Chondrocyte (in vitro differentiated cells): ENCODE results near the gene EREG. TPM values are rescaled to one million over a fixed set of nuclear protein-coding genes. Genes with fewer than 3 reads are reported as not detected.
A peak's percentile ranks its signal among the peaks of the same experiment; 100 is the strongest.

Experiments used
- DNase-seq: peaks from one replicate; pipeline ENCODE4 v3.0.0; 2021; ENCODE audit warnings: mixed read lengths, low spot score
- H3K27ac Mint-ChIP-seq: one replicate; pipeline ENCODE4 v1.8.0; 2021; ENCODE audit warnings: mild to moderate bottlenecking, moderate library complexity, mixed read lengths; ENCODE audit not compliant: unreplicated experiment
- H3K27me3 Mint-ChIP-seq: 2 replicates; pipeline ENCODE4 v1.8.0; 2021; ENCODE audit warnings: low read depth, mixed read lengths
- H3K36me3 Mint-ChIP-seq: 2 replicates; pipeline ENCODE4 v1.8.0; 2021; ENCODE audit warnings: low read depth, mixed read lengths
- H3K4me1 Mint-ChIP-seq: 2 replicates; pipeline ENCODE4 v1.8.0; 2021; ENCODE audit warnings: low read depth, mild to moderate bottlenecking, mixed read lengths
- H3K4me3 Mint-ChIP-seq: one replicate; pipeline ENCODE4 v1.8.0; 2021; ENCODE audit warnings: mild to moderate bottlenecking, moderate library complexity, mixed read lengths; ENCODE audit not compliant: unreplicated experiment
- H3K9me3 Mint-ChIP-seq: 2 replicates; pipeline ENCODE4 v1.8.0; 2021; ENCODE audit warnings: low read depth, mixed read lengths
- CTCF ChIP-seq: fragments of 200-600 bp; sonication (generic); IDR thresholded peaks from 2 replicates; pipeline ENCODE4 v1.5.0; 2021; ENCODE audit warnings: antibody characterized with exemption, mild to moderate bottlenecking, moderate library complexity
- total RNA-seq: library from RNA; stranded (reverse); gene quantifications from 3 replicates; pipeline ENCODE4 v1.2.1, GENCODE V29; 2021

EREG gene
- total RNA-seq, 1 donor from 2014 or later, result not detected

GRCh38 chr4:74319470-74319869 lies 45.5 kb upstream of the EREG start:
- TF ChIP-seq CTCF, result no peak
- no peak overlapping the region for H3K27ac Mint-ChIP-seq
- no peaks in the 10 kb centered on the region for H3K36me3 Mint-ChIP-seq
- no peaks in the 10 kb centered on the region for H3K9me3 Mint-ChIP-seq
- H3K27me3 Mint-ChIP-seq, result peaks cover 27% of the 10 kb centered on the region
- DNase-seq, result no peak
- peaks cover 9% of the 10 kb centered on the region for H3K4me1 Mint-ChIP-seq
- no peak overlapping the region for H3K4me3 Mint-ChIP-seq

GRCh38 chr4:74320559-74321118 lies 44.3 kb upstream of the EREG start:
- Mint-ChIP-seq H3K4me1 (peaks cover 9% of the 10 kb centered on the region), H3K27me3 (peaks cover 31% of the 10 kb centered on the region), H3K4me3 (no peak overlapping the region), H3K36me3 (no peaks in the 10 kb centered on the region), H3K27ac (no peak overlapping the region), H3K9me3 (no peaks in the 10 kb centered on the region)
- DNase-seq, result no peak
- TF ChIP-seq CTCF, result peak; percentile 85

- peaks cover 5% of the 10 kb centered on the region for H3K4me1 Mint-ChIP-seq
- no peak for TF ChIP-seq CTCF
- no peak for DNase-seq
- H3K4me3 Mint-ChIP-seq, result no peak overlapping the region
- H3K27ac Mint-ChIP-seq, result no peak overlapping the region
- no peaks in the 10 kb centered on the region for H3K9me3 Mint-ChIP-seq
- no peaks in the 10 kb centered on the region for H3K36me3 Mint-ChIP-seq
- peaks cover 31% of the 10 kb centered on the region for H3K27me3 Mint-ChIP-seq
Measured at GRCh38 chr4:74322301-74322700, 42.6 kb upstream of the EREG start.

GRCh38 chr4:74323663-74324062 lies 41.3 kb upstream of the EREG start:
- H3K27me3 Mint-ChIP-seq, result peaks cover 31% of the 10 kb centered on the region
- no peak overlapping the region for H3K27ac Mint-ChIP-seq
- no peak for DNase-seq
- no peak overlapping the region for H3K4me3 Mint-ChIP-seq
- no peak for TF ChIP-seq CTCF
- H3K4me1 Mint-ChIP-seq, result peaks cover 12% of the 10 kb centered on the region
- H3K9me3 Mint-ChIP-seq, result no peaks in the 10 kb centered on the region
- H3K36me3 Mint-ChIP-seq, result no peaks in the 10 kb centered on the region

- no peak for TF ChIP-seq CTCF
- peaks cover 12% of the 10 kb centered on the region for H3K4me1 Mint-ChIP-seq
- no peak for DNase-seq
- H3K27ac Mint-ChIP-seq, result no peak overlapping the region
- H3K36me3 Mint-ChIP-seq, result no peaks in the 10 kb centered on the region
- H3K4me3 Mint-ChIP-seq, result no peak overlapping the region
- peaks cover 31% of the 10 kb centered on the region for H3K27me3 Mint-ChIP-seq
- peaks cover 3% of the 10 kb centered on the region for H3K9me3 Mint-ChIP-seq
Measured at GRCh38 chr4:74324262-74324661, 40.7 kb upstream of the EREG start.
